DMS114 treated with DMSO at 0.1 percent for 48 hours (cell line): ENCODE data around the gene GSK3B.

ENCODE experiments used
- DNase-seq: peaks from one replicate; lab custom pipeline; 2025; ENCODE audit not compliant: unreplicated experiment; lab: John Stamatoyannopoulos, UW

The GSK3B gene

DNA sequence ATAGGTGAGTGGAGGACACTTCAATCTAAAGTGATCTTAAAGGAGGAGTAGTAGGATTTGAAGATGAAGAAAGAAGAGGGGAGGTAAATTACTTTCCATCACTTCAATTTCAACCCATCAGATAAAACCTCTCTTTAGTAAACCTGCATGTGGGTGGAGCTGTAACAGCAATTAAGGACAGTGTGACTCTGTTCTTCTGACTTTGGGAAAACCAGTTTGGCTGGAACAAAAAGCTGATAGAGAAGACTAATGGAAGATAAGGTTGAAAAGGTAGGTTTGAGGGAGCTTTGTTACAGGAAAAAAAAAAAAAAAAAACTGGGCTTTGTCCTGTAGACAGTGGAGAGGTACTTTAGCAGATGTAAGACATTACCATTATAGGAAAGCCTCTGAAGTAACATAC, 4.5 kb upstream of the GSK3B start:
- DNase-seq: no peak

DNA sequence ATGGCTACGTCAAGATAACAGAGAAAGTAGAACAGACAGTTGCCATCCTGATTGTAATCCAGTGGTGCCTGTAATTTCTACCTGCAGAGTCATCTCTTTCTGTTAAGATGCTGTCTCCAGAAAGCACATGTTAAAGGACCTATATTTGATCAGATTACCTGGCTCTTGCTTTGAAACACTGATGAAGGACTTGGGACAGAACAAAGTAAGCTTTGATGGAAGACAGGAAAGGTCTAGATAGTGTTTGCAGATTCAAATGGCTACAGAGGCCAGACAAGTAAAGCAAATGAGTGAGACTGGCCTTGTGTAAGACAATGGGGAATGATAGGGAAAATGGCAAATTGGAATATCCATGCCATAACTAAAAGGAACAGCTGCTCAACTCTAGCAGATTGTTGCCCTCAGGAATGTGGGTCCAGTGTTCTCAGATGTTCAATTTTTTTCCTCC, 1.8 kb upstream of the GSK3B start:
- DNase-seq: no peak

DNA sequence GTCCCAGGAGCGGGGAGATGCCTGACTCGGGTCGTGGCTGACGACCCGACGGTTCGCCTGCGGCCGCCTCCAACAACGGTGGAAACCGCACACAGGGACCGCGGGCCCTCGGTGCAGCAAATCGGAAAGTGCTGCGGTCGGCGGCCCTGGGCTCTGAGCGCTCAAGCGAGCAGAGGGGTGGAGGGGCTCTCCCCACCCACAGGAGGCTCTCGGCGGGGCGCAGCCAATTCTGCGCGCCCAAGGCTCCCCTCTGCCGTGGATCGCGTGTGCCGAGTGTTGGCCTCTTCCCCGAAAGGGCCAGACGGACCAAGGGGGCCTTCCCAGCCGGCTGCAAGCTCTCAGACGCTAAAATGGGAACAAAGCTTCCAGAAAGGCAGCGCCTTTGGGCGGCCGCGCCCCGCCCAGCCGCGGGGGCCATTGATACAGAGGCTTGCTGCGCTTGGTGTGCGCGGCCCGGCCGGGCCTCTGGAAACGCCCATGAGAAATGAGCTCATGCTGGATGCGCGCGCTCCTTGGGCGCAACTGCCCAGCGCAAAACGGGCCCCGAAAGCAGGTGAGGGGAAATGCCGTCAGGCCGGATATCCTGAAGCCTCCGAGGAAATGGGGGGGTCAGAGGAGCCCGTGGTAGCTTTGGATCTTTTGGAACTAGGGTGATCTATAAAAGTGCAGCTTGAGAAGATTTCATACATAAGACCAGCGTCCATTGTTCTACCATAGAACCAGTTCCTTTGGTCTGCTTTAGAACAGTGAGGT, 1.2 kb upstream of the GSK3B start:
- peak; percentile 58 for DNase-seq

DNA sequence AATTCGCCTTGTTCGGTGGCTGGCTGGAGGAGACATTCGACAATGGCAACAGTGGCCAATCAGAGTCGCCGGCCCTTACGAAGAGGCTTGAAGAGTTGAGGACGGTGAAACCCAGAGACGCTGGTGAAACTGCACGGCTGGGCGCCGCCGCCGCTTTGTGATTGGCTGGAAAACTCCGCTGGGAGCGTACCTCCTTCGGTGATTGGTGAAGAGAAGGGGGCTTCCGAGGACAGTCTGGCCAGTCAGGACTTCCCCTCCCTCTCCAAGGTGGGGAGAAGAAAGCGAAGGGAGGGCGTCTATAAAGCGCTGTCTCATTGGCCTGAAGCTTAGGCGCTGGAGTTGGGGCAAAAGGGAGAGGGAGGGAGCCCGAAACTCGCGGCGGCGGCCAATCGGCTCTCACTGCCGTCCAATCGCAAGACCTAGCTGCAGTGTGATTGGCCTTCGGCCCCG, 554 bp upstream of the GSK3B start:
- peak; percentile 99 for DNase-seq

DNA sequence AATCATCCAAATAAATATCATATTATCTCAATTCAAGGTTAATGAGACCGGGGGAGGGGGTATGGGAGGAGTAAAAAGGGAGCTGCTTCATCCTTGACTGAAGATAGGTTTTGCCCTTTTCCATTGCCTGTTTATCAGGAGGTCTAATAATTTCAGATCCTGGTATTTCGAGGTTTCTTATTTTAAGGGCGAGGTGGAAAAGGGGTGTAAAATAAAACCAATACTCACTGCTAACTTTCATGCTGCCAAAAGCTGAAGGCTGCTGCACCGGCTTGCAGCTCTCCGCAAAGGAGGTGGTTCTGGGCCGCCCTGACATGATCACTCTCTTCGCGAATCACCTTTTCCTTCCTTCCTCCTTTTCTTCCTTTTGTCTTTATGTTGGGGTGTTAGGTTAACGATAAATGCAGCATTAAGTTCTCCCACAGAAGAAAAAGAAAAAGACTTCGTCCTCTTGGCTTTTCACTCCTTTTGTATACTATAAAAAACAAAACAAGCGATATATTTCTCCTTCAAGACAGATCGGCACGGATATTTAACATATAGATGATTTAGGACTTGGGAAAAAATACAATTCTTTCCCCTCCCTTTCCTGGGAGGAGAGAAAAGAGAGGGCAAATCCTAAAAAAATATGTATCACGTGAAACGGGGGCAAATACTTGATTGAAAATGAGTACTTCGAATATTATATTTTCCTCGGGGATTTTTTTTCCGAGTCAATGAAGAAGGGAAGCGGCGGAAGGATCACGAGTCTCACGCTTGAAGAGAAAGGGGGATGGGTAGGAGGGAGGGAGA, 932 bp downstream of the GSK3B start:
- DNase-seq: no peak

DNA sequence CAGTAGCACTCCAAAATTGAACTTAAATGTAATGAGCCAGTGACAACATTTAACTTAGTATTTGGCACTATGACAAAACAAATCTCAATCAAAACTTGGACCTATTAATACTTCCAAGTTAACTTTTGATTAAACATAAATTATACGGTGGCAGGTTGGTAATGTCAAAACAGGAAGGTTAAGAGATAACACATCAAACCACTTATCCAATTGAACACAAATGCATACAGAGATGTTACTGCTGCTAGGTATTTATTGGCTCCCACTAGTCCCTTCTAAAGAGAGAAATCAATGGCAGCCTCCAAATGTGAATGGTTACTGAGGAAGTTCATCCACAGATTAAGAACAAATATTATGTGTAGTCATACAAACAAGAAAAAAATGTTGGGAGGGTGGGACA, 1.8 kb downstream of the GSK3B start:
- DNase-seq: no peak

DNA sequence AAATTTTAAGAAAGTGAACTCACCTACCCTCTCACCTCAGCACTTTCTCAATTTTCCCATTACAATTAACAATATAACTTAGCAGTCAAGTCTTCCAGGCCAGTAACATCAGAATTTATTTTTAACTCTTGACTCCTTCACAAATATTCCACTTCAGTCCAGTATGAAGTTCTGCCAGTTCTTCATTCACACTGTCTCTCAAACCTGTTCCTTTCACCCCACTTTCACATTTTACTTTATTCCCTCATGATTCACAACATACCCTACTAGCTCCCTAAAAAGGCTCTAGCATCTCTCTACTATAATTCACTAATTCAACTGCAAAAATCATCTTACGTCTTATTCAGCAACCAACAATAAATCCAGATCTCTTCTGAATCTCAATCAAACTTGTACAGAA, 3.8 kb downstream of the GSK3B start:
- no peak for DNase-seq

DNA sequence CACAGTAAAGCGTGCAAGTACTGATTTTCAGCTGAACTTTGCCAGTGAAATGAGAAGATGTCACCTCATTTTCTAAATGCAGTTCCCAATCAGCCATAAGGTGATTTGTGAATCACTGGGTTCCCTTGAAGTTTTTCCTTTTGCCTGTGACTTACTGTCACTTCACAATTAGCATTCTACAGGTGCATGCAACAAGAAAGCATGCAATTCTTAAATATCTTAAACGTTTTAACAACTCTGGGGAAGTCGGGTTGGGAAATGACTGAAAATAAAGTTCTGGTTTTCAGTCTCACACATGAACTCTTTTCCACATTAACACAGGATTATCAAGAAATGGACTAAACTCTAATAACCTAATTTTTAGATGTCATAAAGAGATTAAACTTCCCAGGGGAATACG, 5.2 kb downstream of the GSK3B start:
- DNase-seq: no peak

DNA sequence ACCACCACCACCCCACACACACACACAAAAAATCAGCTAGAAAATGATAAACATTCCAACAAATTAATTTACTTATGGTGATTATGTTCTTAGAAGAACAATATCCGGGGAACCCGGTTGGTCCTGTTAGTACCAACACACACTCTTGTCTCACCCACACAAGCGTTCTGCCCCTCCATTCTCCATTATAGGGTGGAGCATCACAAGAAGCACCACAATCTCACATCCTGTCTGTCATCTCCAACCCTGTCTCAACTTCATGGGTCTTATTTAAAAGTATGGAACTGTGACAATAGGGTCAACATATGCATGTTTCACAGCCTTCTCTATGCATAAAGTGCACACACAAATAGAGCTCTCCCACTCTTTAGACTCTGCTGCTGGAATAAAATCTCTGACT, 5.6 kb downstream of the GSK3B start:
- DNase-seq: no peak

DNA sequence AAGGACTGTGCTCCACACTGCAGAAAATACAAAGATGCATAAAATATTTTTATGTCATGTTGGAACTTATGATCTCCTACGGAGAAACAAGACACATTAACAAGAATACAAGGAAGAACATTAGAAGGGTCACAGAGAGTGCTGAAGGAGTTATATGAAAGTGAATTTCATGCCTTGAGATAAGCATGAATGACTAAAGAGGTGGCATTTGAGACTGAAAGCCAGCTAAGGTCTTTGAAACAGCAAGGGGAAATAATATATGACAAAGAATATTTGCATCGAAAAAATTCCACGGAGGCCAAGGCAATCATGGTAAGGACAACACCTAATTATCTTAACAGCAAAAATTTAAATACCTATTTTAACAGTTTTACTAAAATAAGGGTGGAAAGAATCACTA, 12.5 kb downstream of the GSK3B start:
- DNase-seq: no peak

DNA sequence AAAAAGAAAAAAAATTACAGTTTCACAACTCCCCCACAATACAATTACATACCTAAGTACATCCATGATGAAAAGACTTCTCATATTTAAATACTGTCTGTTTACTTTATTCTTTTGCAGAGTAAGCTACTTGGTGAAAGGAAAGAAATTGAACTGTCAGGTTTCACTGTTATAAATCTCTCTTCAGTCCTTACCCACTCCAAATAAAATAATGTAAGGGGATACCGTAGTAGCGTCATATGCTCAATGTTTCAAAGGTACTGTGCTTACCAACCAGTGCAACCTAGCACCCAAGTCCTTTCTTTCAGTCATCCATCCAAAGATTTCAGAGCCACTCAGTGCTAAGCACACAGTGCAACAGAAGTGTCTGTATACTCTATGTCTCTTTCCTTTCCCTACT, 13.4 kb downstream of the GSK3B start:
- no peak for DNase-seq

DNA sequence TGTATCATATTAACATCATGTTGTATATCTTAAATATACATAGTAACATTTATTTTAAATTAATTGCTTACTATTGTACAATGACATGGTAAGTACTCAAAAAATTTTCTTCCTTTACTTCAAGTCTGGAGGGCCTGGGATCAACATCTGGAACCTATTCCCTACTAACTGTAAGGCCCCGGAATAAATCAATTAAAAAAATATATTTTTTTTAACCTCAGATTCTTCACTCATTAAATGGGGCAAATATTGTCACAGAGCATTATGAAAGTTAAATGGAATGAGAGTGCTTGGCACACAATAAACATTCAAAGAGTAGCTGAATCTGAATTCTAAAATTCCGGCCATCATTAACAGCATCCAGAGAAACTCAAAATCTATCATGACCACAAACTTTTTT, 16.5 kb downstream of the GSK3B start:
- DNase-seq: no peak

DNA sequence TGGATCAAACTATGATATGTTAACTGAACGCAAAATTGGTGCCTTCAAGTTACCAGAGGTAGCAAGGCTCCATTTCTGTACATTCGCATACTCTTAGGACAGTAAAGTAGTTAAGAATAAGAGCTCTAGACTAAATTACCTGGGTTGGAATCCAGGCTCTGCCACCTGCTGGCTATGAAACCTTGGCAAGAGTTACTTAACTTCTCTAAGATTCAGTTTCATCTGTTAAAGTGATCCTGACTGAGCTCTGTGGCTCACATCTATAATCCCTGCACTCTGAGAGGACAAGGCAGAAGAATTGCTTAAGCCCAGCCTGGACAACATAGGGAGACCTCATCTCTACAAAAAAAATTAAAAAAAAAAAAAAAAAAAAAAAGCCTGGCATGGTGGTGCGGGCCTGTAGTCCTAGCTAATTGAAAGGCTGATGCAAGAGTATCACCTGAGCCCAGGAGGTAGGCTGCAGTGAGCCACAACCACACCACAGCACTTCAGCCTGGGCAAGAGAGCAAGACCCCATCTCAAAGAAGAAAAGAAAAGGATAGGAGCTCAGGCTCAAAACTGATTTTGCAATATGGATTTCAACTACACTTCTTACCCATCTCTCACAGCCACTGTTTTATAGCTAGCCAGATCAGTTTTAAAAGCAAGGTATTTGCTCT, 21.3 kb downstream of the GSK3B start:
- no peak for DNase-seq

DNA sequence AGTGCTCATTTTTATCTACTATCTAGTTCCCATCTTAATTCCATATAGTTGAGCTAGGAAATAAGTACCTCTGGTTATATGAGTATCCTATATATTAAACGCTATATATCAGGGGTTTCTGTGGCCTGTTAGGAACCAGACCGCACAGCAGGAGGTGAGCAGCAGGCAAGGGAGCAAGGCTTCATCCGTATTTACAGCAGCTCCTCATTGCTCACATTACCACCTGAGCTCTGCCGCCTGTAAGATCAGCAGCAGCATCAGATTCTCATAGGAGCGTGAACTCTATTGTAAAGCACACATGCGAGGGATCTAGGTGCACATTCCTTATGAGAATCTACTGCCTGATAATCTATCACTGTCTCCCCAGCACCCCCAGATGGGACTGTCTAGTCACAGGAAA, 23.0 kb downstream of the GSK3B start:
- DNase-seq: no peak

DNA sequence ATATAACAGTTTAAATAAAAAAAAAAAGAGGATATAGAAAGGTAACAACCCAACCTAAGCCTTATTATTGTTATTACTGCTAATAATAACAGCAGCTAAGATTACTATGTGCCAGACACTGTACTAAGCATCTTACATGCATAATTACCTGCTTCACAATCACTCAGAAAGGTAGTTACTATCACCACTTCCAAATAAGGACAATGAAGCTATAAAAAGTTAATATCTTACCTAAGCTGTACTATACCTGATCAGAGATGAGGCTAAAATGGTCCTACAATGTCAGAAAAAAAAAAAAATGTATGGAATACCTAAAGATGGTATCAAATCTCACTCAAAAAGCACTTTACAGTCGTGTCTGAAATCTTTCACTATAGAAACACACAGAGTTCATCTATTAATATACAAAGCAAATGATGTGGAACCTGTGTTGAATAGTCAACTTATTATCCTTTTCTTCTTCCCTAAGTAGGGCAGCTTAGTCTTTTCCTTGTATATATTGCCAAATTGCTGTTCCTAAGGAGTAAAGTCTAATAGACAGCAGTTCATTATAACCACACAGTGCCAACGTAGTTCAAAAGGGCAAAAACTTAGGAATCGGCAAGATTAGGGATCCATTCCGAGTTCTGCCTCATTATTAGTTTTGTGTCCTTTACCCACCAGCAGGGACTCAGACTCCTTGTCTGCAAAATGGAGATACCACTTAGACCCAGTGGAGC, 23.8 kb downstream of the GSK3B start:
- no peak for DNase-seq

DNA sequence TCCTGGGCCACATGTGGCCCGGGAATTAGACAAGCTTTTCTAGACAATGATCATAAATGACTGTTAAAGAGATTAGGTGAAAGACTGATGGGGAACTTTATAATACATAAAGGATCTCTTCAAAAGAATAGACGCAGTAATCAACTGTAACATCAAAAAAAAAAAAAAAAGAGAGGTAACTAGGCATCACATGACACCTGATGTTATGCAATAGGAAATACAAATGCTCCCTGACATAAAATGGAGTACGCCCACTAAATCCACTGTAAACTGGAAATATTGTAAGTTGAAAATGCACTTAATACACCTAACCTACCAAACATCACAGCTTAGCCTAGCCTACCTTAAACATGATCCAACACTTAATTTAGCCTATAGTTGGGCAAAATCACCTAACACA, 27.2 kb downstream of the GSK3B start:
- no peak for DNase-seq

DNA sequence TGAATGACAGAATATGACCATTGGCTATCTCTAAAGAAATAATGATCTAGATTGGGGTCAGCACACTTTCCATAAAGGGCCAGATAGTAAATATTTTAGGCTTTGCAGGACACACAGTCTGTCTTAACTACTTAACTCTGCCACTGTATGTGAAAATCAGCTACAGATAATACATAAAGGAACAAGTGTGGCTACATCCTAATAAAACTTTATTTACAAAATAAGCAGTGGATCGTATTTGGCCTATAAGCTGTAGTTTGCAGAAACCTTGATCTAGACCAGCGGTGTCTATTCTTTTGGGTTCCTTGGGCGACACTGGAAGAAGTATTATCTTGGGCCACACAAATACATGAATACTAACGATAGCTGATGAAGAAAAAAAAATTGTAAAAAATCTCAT, 27.6 kb downstream of the GSK3B start:
- DNase-seq: no peak

DNA sequence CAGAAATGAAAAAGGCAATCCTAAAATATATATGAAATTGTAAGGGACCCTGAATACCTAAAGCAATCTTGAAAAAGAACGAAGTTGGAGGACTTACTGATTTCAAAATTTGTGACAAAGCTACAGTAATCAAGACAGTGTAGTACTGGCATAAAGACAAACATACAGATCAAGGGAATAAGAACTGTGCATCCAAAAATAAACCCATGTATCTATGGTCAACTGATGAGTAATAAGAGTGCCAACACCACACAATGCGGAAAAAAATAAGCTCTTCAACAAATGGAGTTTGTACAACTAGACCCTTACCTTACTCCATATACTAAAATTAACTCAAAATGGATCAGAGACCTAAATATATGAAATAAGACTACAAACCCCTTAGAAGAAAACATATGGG, 29.6 kb downstream of the GSK3B start:
- DNase-seq: no peak

DNA sequence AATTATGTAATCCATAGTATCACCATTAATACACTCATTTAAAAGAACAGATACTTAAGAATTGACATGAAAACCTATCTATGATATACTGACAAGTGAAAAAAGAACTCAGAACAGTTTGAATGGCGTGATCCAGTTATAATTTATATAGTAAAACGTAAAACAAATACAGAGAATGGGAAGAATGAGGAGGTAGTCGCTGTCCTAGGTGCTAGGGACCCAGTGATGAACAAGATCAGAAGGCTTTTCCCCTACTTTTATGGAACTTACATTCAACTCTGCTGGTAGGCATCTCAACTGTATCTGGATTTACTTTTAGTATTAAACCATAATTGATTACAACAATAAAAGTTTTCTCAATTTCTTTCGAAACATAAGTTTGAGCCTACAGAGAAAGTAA, 31.8 kb downstream of the GSK3B start:
- no peak for DNase-seq

DNA sequence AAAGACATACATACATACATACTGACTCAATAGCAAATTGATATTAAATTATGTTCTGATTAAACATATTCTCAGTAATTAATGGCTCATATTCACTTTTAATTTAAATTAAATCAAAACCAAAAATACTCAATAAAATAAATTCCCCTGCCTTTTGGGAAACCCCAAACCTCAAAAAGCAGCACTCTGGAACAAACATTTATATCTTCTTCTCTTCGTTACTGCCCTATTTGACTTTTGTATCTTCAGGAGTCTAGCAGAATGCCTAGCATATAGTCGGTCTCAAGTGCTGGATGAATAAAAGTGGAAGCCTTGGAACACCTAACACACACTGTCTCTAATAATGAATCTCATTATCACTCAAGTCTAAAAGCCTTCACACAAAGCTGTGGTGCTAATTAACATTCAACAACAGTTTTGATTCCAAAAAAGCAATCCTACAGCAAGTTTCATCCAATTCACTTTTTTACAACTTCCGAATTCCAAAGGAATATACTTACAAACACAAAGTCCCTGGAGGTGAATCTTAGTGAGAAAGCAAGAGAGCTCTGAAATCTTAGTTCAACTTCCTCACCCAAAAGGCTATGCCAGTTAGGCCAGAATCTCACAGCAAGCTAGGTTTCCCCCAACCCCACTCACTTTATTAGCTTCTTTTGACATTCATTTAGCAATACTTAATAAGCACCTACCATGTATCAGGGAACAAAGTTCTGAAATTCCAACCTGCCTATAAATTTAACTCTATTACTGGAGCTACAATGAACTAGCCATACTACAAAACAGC, 35.0 kb downstream of the GSK3B start:
- no peak for DNase-seq

DNA sequence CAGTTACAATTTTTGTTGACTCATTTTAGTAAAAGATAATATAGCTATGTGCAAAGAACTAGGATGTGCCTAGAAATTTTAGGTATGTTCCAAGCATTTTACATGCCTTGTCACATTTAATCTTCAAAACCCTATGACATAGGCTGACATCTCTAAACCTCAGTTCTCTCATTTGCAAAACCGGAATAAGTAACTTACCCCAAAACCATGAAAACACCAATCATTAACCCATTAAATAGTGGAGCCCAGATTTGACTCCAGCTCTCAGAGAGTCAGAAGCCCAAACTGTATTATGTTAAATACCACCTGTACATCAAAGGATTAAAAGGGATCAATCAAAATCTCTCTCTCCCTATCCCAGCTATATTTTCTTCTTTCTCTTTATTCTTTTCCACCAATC, 36.6 kb downstream of the GSK3B start:
- no peak for DNase-seq
